ENCODE results near the gene PIAS4. TPM values are rescaled to one million over a fixed set of nuclear protein-coding genes. Genes with fewer than 3 reads are reported as not detected.

The PIAS4 gene
- total and polyA plus RNA-seq, 9 of the 15 experiments (the other 6 are each of a cell fraction or from before 2014, with no cell fraction given) = 0.27 to 34.9 (median 14.4) TPM

- TF ChIP-seq ZBTB12 (CRISPR knock-in tag; IDR thresholded peaks at IDR 0.05) (peak; percentile 80), ATF6 (CRISPR knock-in tag; IDR thresholded peaks at IDR 0.05) (0 out of 2 replicates have a peak, but pooled peaks have one; percentile 72), ZNF609 (CRISPR knock-in tag; IDR thresholded peaks at IDR 0.05; ENCODE audit: borderline replicate concordance) (peak; percentile 71; the same call in 1 of the 2 replicates), HMGXB4 (CRISPR knock-in tag; IDR thresholded peaks at IDR 0.05) (peak; percentile 99), CEBPG (CRISPR knock-in tag; IDR thresholded peaks at IDR 0.05) (no peak), CEBPG (tag; conservative IDR thresholded peaks at IDR 0.05 in 1 of 2, IDR thresholded peaks at IDR 0.05 in 1 of 2) (no peak), THRB (CRISPR knock-in tag; conservative IDR thresholded peaks at IDR 0.05) (0 out of 2 replicates have a peak, but pooled peaks have one; percentile 42), ZNF134 (CRISPR knock-in tag; conservative IDR thresholded peaks at IDR 0.05) (no peak), CC2D1A (IDR thresholded peaks at IDR 0.05) (no peak), TFE3 (CRISPR knock-in tag; IDR thresholded peaks at IDR 0.05) (peak; percentile 99), MIER1 (IDR thresholded peaks at IDR 0.05; ENCODE audit: low read depth) (no peak)
Measured at GRCh38 chr19:3984908-3985642, 22.5 kb upstream of the PIAS4 start, which contains the start of gene EEF2 (continued).
